ENCODE data around the gene IBA57. TPM values are rescaled to one million over a fixed set of nuclear protein-coding genes. Genes with fewer than 3 reads are reported as not detected.

IBA57 gene
- total RNA-seq, 2 donors from 2014 or later, result 6.8 to 7.7 TPM

DNA sequence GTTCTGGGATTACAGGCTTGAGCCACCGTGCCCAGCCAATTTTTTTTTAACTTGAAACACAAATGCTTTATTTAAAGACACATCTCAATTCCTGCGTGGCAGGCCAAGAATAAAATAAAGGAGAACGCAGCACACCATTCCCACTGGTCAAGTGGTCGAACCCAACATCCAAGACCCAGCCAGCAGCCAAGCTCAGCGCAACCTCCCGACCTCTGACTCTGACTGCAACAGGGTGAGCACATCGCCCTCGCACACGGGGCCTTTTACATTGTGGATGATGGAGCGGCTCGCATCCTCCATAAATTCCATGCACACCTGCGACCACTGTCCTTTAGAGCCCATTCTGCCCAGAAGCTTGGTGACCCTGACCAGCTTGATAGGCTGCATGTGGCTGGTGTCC, 31.0 kb upstream of the IBA57 start:
- no peaks in the 10 kb centered on the region for H3K4me1 ChIP-seq (ENCODE audit: control insufficient read depth, insufficient read depth, low read length)
- H3K36me3 Mint-ChIP-seq (ENCODE audit: low read depth), result no peaks in the 10 kb centered on the region
- H3K4me1 Mint-ChIP-seq, result peaks cover 9% of the 10 kb centered on the region
- no peak overlapping the region for H3K4me3 Mint-ChIP-seq
- no peak overlapping the region for H3K4me3 ChIP-seq (ENCODE audit: low read length)
- TF ChIP-seq CTCF (conservative IDR thresholded peaks at IDR 0.05), result no peak
- no peaks in the 10 kb centered on the region for H3K9me3 ChIP-seq (ENCODE audit: control insufficient read depth, low read length)
- no peak overlapping the region for H3K27ac ChIP-seq (ENCODE audit: low read depth, low read length)
- H3K27me3 Mint-ChIP-seq (ENCODE audit: insufficient read depth), result peaks cover 73% of the 10 kb centered on the region
- H3K9me3 Mint-ChIP-seq, result no peaks in the 10 kb centered on the region
- no peak overlapping the region for H3K27ac Mint-ChIP-seq
- no peak for DNase-seq
- H3K9ac ChIP-seq (ENCODE audit: extremely low read depth, low read length, poor library complexity, severe bottlenecking), result no peak overlapping the region
- WGBS, 2 experiments (ENCODE audit: insufficient coverage in 1 of 2, insufficient read length in 1 of 2), result 88 to 90% methylated on average over 9 to 12 of the region's 12 CpGs
- H3K27me3 ChIP-seq (ENCODE audit: control insufficient read depth, insufficient read depth, low read length, poor library complexity, severe bottlenecking), result peaks cover 61% of the 10 kb centered on the region
- no peaks in the 10 kb centered on the region for H3K36me3 ChIP-seq (ENCODE audit: control insufficient read depth, insufficient read depth, low read length)

DNA sequence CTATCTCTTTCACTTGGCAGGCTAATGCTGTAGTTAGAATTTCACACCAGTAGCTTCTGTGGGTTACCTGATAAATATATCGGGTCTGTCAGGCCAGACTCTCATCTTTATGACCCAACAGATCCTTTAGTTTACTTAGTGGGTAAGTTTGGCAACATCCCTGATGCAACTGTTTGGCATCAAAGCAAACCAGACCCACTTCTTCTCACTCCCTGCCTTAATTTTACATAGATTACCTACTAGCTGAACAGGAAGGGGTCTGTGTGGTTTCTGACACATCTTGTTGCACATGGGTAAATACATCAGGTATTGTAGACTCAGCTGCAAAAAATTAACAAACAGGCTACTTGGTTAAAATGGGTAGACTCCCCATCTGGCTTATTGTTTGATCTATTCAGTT, 28.7 kb upstream of the IBA57 start:
- no peak for TF ChIP-seq CTCF (conservative IDR thresholded peaks at IDR 0.05)
- Histone ChIP-seq H3K36me3 (ENCODE audit: control insufficient read depth, insufficient read depth, low read length) (peaks cover 3% of the 10 kb centered on the region), H3K9ac (ENCODE audit: extremely low read depth, low read length, poor library complexity, severe bottlenecking) (no peak overlapping the region), H3K27ac (ENCODE audit: low read depth, low read length) (no peak overlapping the region), H3K27me3 (ENCODE audit: control insufficient read depth, insufficient read depth, low read length, poor library complexity, severe bottlenecking) (peaks cover 61% of the 10 kb centered on the region), H3K4me1 (ENCODE audit: control insufficient read depth, insufficient read depth, low read length) (no peaks in the 10 kb centered on the region), H3K4me3 (ENCODE audit: low read length) (no peak overlapping the region), H3K9me3 (ENCODE audit: control insufficient read depth, low read length) (no peaks in the 10 kb centered on the region)
- Mint-ChIP-seq H3K27ac (no peak overlapping the region), H3K9me3 (no peaks in the 10 kb centered on the region), H3K27me3 (ENCODE audit: insufficient read depth) (peaks cover 63% of the 10 kb centered on the region), H3K4me3 (no peak overlapping the region), H3K36me3 (ENCODE audit: low read depth) (no peaks in the 10 kb centered on the region), H3K4me1 (peaks cover 6% of the 10 kb centered on the region)
- no peak for DNase-seq
- WGBS, 2 experiments (ENCODE audit: insufficient coverage in 1 of 2, insufficient read length in 1 of 2), result 57 to 75% methylated on average over 1 of the region's 1 CpG

DNA sequence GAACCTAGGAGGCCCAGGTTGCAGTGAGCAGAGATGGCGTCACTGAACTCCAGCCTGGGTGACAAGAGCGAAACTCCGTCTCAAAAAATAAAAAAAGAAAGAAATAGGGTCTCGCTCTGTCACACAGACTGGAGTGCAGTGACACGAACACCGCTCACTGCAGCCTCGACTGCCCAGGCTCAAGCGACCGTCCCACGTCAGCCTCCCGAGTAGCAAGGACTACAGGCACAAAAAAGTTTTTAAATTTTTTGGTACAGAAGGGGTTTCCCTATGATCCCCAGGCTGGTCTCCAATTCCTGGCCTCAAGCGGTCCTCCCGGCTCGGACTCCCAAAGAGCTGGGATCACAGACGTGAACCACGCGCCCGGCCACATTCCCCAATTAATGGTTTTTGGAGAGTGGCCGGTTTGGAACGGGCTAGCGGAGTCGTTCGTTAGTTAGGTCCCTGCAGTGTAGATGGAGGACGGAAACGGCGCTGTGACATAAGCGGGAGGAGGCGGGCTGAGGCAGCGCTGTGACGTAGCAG, 26.1 kb upstream of the IBA57 start:
- peaks cover 47% of the 10 kb centered on the region for H3K27me3 Mint-ChIP-seq (ENCODE audit: insufficient read depth)
- peak overlapping the region; percentile 75 for H3K4me3 Mint-ChIP-seq
- peaks cover 6% of the 10 kb centered on the region for H3K4me1 Mint-ChIP-seq
- Histone ChIP-seq H3K36me3 (ENCODE audit: control insufficient read depth, insufficient read depth, low read length) (peaks cover 7% of the 10 kb centered on the region), H3K9ac (ENCODE audit: extremely low read depth, low read length, poor library complexity, severe bottlenecking) (no peak overlapping the region), H3K4me1 (ENCODE audit: control insufficient read depth, insufficient read depth, low read length) (peaks cover 3% of the 10 kb centered on the region), H3K27ac (ENCODE audit: low read depth, low read length) (no peak overlapping the region), H3K27me3 (ENCODE audit: control insufficient read depth, insufficient read depth, low read length, poor library complexity, severe bottlenecking) (peaks cover 44% of the 10 kb centered on the region), H3K9me3 (ENCODE audit: control insufficient read depth, low read length) (no peaks in the 10 kb centered on the region), H3K4me3 (ENCODE audit: low read length) (peak overlapping the region; percentile 88)
- WGBS, 2 experiments (ENCODE audit: insufficient coverage in 1 of 2, insufficient read length in 1 of 2), result 26 to 58% methylated on average over 12 to 30 of the region's 30 CpGs
- no peaks in the 10 kb centered on the region for H3K36me3 Mint-ChIP-seq (ENCODE audit: low read depth)
- peak overlapping the region; percentile 92 for H3K27ac Mint-ChIP-seq
- H3K9me3 Mint-ChIP-seq, result no peaks in the 10 kb centered on the region
- no peak for TF ChIP-seq CTCF (conservative IDR thresholded peaks at IDR 0.05)
- DNase-seq, result no peak
